Suprapubic skin (tissue), 4 donors: ENCODE measurements around the gene GSK3B.

Experiments
- CTCF ChIP-seq, 2 donors: fragments of 200-600 bp in 1 of 2; fragments of 450-650 bp in 1 of 2; sonication (generic) in 1 of 2; IDR thresholded peaks; one replicate each; pipeline ENCODE4 v1.5.1; 2016 to 2019; ENCODE audit warnings: antibody characterized with exemption in 2 of 2, mild to moderate bottlenecking in 1 of 2, moderate library complexity in 1 of 2
- POLR2A ChIP-seq, 2 donors: fragments of 450-650 bp; IDR thresholded peaks; one replicate each; pipeline ENCODE4 v1.6.1; 2017; ENCODE audit warnings: antibody characterized with exemption in 2 of 2, mild to moderate bottlenecking in 2 of 2, moderate library complexity in 2 of 2
- POLR2AphosphoS5 ChIP-seq, 3 donors: sonication (generic); formaldehyde crosslinking; IDR thresholded peaks; one replicate each; pipeline ENCODE4 v1.6.1; 2017; ENCODE audit warnings: antibody characterized with exemption in 3 of 3

- no peak for TF ChIP-seq CTCF (IDR thresholded peaks at IDR 0.05)
- no peak for TF ChIP-seq POLR2AphosphoS5 (IDR thresholded peaks at IDR 0.05)
- TF ChIP-seq POLR2A (IDR thresholded peaks at IDR 0.05) = no peak
These were observed 75.9 kb downstream of the GSK3B start for GRCh38 chr3:120018299-120018698.
